GM12892 (cell line): Measurements from ENCODE around the gene EIF3J.
"Not testable (repeated sequence)": the region's sequence is repeated elsewhere in the genome, so short reads cannot be mapped to it uniquely, and the experiment has no call there.

Experiments
- POLR2A ChIP-seq: IDR thresholded peaks from 2 replicates; pipeline ENCODE4 v1.6.1; 2011; ENCODE audit warnings: low read depth, low read length, control low read depth
- POLR2AphosphoS5 ChIP-seq: IDR thresholded peaks from 2 replicates; pipeline ENCODE4 v1.6.1; 2011; ENCODE audit warnings: low read depth, low read length, control low read depth

DNA sequence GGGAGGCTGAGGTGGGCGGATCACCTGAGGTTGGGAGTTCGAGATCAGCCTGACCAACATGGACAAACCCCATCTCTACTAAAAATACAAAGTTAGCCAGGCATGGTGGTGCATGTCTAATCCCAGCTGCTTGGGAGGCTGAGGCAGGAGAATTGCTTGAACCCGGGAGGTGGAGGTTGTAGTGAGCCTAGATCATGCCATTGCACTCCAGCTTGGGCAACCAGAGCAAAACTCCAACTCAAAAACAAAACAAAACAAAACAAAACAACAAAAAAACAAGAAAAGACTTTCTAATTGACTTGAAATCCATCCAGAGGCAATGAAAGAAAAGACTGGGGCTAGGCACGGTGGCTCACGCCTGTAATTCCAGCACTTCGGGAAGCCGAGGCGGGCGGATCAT lies 12.2 kb downstream of the EIF3J start:
- TF ChIP-seq POLR2A, POLR2AphosphoS5: not testable (repeated sequence)
